Measurements from ENCODE around the gene NT5M.

The NT5M gene

GRCh38 chr17:17354560-17355349 is 51.6 kb downstream of the NT5M start:
- DNase-seq (ENCODE audit: low read depth in 2 of 2): peak; percentile 58 to 63

- no peak for DNase-seq (ENCODE audit: low read depth in 2 of 2)
Measured at GRCh38 chr17:17355426-17355825, 52.3 kb downstream of the NT5M start.

DNA sequence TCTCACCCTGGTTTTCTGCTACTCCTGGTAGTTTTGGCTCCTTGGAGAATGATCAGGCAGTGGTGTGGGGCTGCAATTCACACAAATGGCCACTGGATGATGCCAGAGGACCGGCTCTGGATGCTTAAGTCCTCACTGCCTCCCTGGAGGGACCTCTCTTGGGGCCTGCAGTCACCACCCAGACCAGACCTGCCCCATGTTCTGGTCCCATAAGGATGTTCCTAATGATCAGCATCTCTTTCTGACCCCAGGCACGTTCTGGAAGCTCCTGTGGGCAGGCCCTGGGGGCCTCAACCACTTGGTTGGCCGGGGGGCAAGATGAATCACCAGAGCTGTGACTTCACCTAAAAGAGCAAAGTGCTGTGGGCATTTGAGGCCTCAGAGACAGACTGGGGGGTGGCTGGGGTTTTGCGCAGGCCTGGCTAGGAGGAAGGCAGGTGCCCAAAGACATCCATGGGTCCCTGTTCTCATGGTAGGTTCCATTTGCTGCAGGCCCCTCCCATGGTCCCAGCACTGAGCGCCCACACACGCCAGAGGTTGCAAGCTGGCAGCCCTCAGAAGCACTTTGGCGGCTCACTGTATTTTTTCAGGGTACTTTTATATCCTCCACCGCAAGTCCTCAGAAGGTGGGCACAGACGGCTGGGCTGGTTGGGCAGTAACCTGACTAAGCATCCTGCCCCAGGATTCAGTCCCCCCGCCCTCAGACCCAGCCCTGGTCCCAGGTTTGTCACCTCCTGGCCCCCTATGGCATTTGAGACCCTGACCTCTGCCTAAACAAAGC is 53.2 kb downstream of the NT5M start:
- peak; percentile 31 to 39 for DNase-seq (ENCODE audit: low read depth in 2 of 2)

DNA sequence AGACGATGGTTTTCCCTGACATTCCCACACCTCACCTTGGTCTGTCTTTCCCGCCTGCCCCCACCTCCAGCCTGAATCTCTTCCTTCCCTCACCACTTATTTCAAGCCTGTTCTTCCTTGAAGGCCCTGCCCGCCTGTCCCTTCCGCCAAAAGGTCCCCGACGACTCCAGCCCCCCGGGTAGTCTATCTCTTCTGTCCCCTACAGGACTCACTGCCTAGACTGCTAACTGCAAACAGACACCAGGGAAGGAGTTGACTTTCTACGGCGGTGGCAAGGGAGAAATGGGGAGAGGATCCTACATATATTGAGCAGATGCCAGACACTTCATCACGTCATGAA is 53.7 kb downstream of the NT5M start:
- DNase-seq (ENCODE audit: low read depth in 2 of 2): no peak

- no peak for DNase-seq (ENCODE audit: low read depth in 2 of 2)
Measured at GRCh38 chr17:17358060-17358751, 55.0 kb downstream of the NT5M start.

GRCh38 chr17:17358866-17359265 is 55.7 kb downstream of the NT5M start:
- no peak for DNase-seq (ENCODE audit: low read depth in 2 of 2)

DNA sequence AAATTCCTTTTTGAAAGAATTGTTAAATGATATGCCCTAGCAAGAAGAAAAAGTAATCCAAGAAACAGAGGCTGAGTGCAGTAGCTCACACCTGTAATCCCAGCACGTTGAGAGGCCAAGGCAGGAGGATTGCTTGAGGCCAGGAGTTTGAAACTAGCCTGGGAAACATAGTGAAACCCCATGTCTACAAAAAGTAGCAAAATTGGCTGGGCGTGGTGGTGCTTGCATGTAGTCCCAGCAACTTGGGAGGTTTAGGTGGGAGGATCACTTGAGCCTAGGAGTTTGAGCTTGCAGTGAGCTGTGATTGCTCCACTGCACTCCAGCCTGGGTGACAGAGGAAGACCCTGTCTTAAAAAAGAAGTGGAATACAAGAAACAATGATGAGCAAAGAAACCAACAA is 56.1 kb downstream of the NT5M start:
- no peak for DNase-seq (ENCODE audit: low read depth in 2 of 2)

GRCh38 chr17:17360087-17360730 is 57.0 kb downstream of the NT5M start:
- DNase-seq (ENCODE audit: low read depth in 2 of 2): no peak

- DNase-seq (ENCODE audit: low read depth in 2 of 2): no peak
Measured at GRCh38 chr17:17361543-17361866, 58.3 kb downstream of the NT5M start.

GRCh38 chr17:17361867-17362539 is 58.8 kb downstream of the NT5M start:
- no peak for DNase-seq (ENCODE audit: low read depth in 2 of 2)

GRCh38 chr17:17362540-17362930 is 59.4 kb downstream of the NT5M start:
- no peak for DNase-seq (ENCODE audit: low read depth in 2 of 2)

DNA sequence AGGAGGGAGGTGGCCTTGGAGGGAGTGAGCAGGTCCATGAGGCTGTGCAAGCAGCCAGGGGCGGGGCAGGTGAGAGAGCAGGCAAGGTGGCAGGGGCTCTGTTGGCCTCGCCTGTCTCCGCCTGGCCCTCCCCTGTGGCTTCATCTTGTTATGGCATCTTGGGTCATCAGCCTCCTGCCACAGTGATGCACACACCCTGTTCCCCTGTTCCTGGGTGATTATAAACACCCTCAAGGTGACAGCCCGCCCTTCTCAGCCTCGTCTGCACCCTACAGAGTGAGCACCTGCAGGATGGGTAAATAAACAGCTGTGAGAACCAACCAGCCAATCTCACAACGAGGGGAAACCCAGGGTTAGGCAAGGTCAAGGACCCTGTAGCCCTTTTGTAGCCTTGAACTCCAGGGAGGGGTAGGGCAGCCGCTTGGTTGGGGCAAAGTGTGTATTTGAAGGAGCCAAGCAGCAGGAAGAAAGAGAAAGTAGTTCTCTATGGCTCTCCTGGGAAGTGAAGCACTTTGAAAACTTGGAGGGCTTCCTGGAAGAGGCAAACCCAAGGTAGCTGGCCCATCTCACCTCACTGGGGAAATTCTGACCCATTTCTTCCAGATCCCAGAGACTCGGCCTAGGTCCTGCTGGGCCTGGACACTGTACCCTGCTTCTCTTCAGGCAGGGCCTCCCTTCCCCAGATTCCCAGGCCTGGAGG is 60.6 kb downstream of the NT5M start:
- DNase-seq (ENCODE audit: low read depth in 2 of 2): no peak

- no peak for DNase-seq (ENCODE audit: low read depth in 2 of 2)
Measured at GRCh38 chr17:17364338-17364667, 61.1 kb downstream of the NT5M start.

DNA sequence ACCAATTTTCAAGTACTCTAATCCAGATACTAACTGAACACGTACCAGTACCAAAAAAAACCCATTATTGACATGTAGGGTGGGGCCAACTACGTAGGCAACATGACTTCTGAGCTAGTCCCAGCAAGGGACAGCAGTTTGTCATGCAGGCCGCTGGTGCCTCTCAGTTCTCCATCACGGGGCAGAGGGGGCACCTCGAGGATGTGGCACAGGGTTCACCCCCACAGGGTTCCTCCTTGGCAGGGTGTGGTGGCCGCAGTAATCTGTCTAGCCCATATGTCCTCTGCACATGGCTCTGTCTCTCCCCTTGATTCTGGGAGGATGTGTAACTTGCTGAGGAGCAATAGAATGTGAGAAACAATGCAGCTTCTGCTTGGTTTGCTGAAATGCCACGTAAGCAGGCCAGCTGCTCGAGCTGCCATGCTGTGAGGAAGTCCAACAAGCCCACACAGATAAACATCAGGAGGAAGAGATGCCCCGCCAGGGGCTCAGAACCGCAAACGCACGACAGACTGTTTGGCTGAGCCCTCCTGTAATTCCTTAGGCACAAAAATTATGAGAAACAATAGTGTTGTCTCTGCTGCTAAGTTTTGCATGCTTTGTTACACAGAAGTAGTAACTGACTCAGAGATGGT is 62.4 kb downstream of the NT5M start:
- no peak for DNase-seq (ENCODE audit: low read depth in 2 of 2)

DNA sequence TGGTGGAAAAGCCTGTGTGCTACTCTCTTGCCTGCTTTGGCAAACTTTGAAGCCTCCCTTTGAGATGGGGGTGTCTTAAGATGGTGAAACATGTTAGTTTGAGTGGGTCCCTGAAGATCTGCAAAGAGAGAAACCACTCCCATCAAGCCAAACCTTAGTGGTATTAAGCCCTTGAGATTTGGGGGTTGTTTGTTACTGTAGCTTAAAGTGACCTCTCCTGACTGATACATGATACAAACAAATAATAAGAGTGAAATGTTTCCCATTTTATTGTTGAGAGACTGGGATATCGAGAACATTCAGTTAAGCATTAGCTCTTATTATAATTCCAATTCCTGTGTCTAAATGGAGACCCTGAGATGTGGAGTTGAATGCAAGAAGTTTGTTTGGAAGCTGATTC is 63.1 kb downstream of the NT5M start:
- no peak for DNase-seq (ENCODE audit: low read depth in 2 of 2)

DNA sequence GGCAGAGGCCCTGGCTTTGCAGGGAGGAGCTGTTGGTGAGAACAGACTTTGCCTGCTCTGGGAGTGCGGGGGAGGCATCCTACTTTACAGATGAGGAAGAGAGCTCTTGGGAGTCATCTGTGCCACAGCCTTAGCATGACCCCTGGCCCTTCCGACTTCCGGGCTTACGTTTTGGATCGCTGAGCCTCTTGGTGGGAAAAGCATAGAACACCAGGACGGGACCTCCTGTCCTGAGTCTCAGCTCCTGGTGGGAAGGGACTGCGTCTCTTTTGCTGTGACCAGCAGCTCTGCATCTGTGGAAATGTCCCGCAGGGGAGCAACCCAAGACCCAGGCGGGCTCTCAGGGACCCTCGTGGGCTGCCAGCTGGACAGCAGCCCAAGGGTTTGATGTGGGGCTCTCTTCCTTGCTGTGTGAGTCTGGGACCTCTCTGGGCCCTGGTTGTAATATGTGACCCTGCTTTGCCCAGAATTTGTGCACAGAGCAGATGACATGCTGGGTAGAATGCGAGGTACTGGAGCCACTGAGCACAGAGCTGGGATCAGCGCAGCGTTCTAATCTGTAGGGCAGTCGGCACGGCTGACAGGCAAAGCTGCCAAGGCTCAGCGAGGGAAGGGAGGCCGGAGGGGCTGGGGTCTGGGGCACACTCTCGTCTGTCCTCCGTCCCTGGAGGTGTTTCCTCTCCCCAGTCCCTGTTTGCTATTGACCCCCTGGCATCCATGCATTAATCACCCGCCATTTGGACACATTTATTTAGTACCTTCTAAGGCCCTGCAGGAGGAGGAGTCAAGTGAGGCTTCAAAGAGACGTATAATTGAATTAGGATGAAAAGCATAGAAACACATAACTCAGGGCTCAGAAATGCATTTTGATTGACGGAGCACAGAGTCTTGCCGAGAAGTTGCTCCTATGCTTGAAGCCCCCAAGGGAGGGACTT is 64.0 kb downstream of the NT5M start:
- no peak for DNase-seq (ENCODE audit: low read depth in 2 of 2)

GRCh38 chr17:17367931-17368330 is 64.8 kb downstream of the NT5M start:
- DNase-seq (ENCODE audit: low read depth in 2 of 2): no peak

GRCh38 chr17:17370711-17371110 is 67.5 kb downstream of the NT5M start:
- DNase-seq (ENCODE audit: low read depth in 2 of 2): no peak

DNA sequence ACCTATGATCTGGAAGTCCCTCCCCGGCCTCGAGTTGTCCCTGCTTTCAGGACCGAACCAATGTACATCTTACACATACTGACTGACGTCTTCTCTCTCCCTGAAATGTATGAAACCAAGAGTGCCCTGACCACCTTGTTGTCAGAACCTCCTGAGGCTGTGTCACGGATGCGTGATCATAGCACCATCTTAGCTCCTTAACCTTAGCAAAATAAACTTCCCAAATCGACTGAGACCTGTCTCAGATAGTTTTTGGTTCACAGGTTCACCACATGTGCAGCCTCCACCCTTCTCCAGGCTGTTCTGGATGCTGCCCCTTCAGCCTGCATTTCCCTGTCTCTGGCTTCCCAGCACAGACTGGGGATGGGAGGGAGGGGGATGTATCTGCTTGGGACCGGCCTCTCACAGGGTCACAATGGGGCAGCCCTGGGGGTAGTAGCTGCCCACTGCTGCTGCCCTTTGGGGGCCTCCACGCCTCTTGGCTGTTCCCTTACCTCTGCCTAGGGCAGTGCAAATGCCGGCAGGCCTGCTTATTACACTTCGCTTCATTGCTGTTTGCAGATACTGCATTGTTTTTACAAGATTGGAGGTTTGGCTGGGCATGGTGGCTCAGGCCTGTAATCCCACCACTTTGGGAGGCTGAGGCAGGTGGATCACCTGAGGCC is 69.8 kb downstream of the NT5M start:
- DNase-seq (ENCODE audit: low read depth in 2 of 2): no peak

Measured in activated CD8-positive, alpha-beta memory T cell treated with anti-CD3 and anti-CD28 coated beads for 4 hours (primary cell).